WTC11 (cell line): Measurements from ENCODE around the gene ABHD17C. TPM values are rescaled to one million over a fixed set of nuclear protein-coding genes. Genes with fewer than 3 reads are reported as not detected.

Experiments
- ATAC-seq: fragments of 200-7000 bp; cut with Tn5 transposase; 2 replicates; pipeline ENCODE4 v1.10.0; 2021; ENCODE audit warnings: mild to moderate bottlenecking, moderate library complexity
- CTCF ChIA-PET: fragments of 300-600 bp; sonication (Branson Sonifier 250); formaldehyde crosslinking; loops from one replicate; lab custom pipeline; 2021; ENCODE audit warnings: antibody characterized with exemption; lab: Charles Lee
- POLR2A ChIA-PET: fragments of 350-600 bp; sonication (Branson Sonifier 250); formaldehyde crosslinking; loops from one replicate; lab custom pipeline; 2021; ENCODE audit warnings: antibody characterized with exemption; lab: Charles Lee
- DNase-seq: peaks from one replicate; pipeline ENCODE4 v3.0.0; 2021; ENCODE audit warnings: low spot score
- H3K27ac Mint-ChIP-seq: 2 replicates; pipeline ENCODE4 v1.8.0; 2021; ENCODE audit warnings: mixed read lengths
- H3K27me3 Mint-ChIP-seq: 2 replicates; pipeline ENCODE4 v1.8.0; 2021; ENCODE audit warnings: low read depth, mild to moderate bottlenecking, moderate library complexity, mixed read lengths
- H3K36me3 Mint-ChIP-seq: 2 replicates; pipeline ENCODE4 v1.8.0; 2021; ENCODE audit warnings: mixed read lengths
- H3K4me1 Mint-ChIP-seq: 2 replicates; pipeline ENCODE4 v1.8.0; 2022; ENCODE audit warnings: mixed read lengths
- H3K4me3 Mint-ChIP-seq: 2 replicates; pipeline ENCODE4 v1.8.0; 2021; ENCODE audit warnings: mild to moderate bottlenecking, moderate library complexity, mixed read lengths
- H3K9me3 Mint-ChIP-seq: 2 replicates; pipeline ENCODE4 v1.8.0; 2021; ENCODE audit warnings: mixed read lengths
- AFF4 ChIP-seq: sonication (generic); formaldehyde crosslinking; IDR thresholded peaks from 2 replicates; pipeline ENCODE4 v1.8.1; 2023; ENCODE audit warnings: mild to moderate bottlenecking, missing genetic modification reagents, borderline replicate concordance
- CREB1 ChIP-seq: sonication (generic); formaldehyde crosslinking; IDR thresholded peaks from 2 replicates; pipeline ENCODE4 v1.8.0; 2023; ENCODE audit warnings: mild to moderate bottlenecking, missing genetic modification reagents
- CTCF ChIP-seq: fragments of 200-600 bp; IDR thresholded peaks from 2 replicates; pipeline ENCODE4 v1.8.0; 2022; ENCODE audit warnings: antibody characterized with exemption
- ESRRA ChIP-seq: sonication (generic); formaldehyde crosslinking; IDR thresholded peaks from 2 replicates; pipeline ENCODE4 v1.8.1; 2022; ENCODE audit warnings: mild to moderate bottlenecking, missing genetic modification reagents, borderline replicate concordance
- FOXJ3 ChIP-seq: sonication (generic); formaldehyde crosslinking; IDR thresholded peaks from 2 replicates; pipeline ENCODE4 v1.9.0; 2021; ENCODE audit warnings: missing genetic modification reagents, mild to moderate bottlenecking, borderline replicate concordance
- MLX ChIP-seq: sonication (generic); formaldehyde crosslinking; IDR thresholded peaks from 2 replicates; pipeline ENCODE4 v1.8.1; 2023; ENCODE audit warnings: mild to moderate bottlenecking, missing genetic modification reagents, moderate library complexity
- NR1H2 ChIP-seq: sonication (generic); formaldehyde crosslinking; IDR thresholded peaks from 2 replicates; pipeline ENCODE4 v1.9.0; 2021; ENCODE audit warnings: mild to moderate bottlenecking, moderate library complexity, missing genetic modification reagents
- NR3C1 ChIP-seq: sonication (generic); formaldehyde crosslinking; conservative IDR thresholded peaks from 2 replicates; pipeline ENCODE4 v1.8.1; 2023; ENCODE audit warnings: low read depth, mild to moderate bottlenecking, missing genetic modification reagents
- OVOL2 ChIP-seq: fragments of 250-450 bp; sonication (Bioruptor Pico); IDR thresholded peaks from 2 replicates; pipeline ENCODE4 v1.9.0; 2021; ENCODE audit warnings: mild to moderate bottlenecking, borderline replicate concordance
- PRRX2 ChIP-seq: fragments of 250-450 bp; sonication (Bioruptor Pico); IDR thresholded peaks from 2 replicates; pipeline ENCODE4 v1.8.0; 2021; ENCODE audit warnings: mild to moderate bottlenecking
- RORB ChIP-seq: fragments of 250-450 bp; sonication (Bioruptor Pico); IDR thresholded peaks from 2 replicates; pipeline ENCODE4 v1.9.0; 2021; ENCODE audit warnings: mild to moderate bottlenecking
- SP1 ChIP-seq: sonication (generic); formaldehyde crosslinking; conservative IDR thresholded peaks from 2 replicates; pipeline ENCODE4 v1.8.1; 2022; ENCODE audit warnings: missing genetic modification reagents
- TCF7 ChIP-seq: sonication (generic); formaldehyde crosslinking; IDR thresholded peaks from 2 replicates; pipeline ENCODE4 v1.8.0; 2022; ENCODE audit warnings: mild to moderate bottlenecking, low read depth, missing genetic modification reagents, moderate library complexity
- USF2 ChIP-seq: sonication (generic); formaldehyde crosslinking; IDR thresholded peaks from 2 replicates; pipeline ENCODE4 v1.8.1; 2023; ENCODE audit warnings: mild to moderate bottlenecking, missing genetic modification reagents, moderate library complexity
- ZMAT4 ChIP-seq: fragments of 250-450 bp; sonication (Bioruptor Pico); IDR thresholded peaks from 2 replicates; pipeline ENCODE4 v1.9.0; 2021; ENCODE audit warnings: mild to moderate bottlenecking
- ZNF263 ChIP-seq: sonication (generic); formaldehyde crosslinking; IDR thresholded peaks from 2 replicates; pipeline ENCODE4 v1.8.1; 2022; ENCODE audit warnings: low read depth, mild to moderate bottlenecking, moderate library complexity, missing genetic modification reagents
- ZNF281 ChIP-seq: sonication (generic); formaldehyde crosslinking; IDR thresholded peaks from 2 replicates; pipeline ENCODE4 v1.8.0; 2023; ENCODE audit warnings: mild to moderate bottlenecking, missing genetic modification reagents
- ZNF423 ChIP-seq: fragments of 250-450 bp; sonication (Bioruptor Pico); IDR thresholded peaks from 2 replicates; pipeline ENCODE4 v2.1.2; 2022; ENCODE audit warnings: mild to moderate bottlenecking, moderate library complexity
- ZSCAN18 ChIP-seq: fragments of 250-450 bp; sonication (Bioruptor Pico); IDR thresholded peaks from 2 replicates; pipeline ENCODE4 v2.1.2; 2022; ENCODE audit warnings: mild to moderate bottlenecking, moderate library complexity
- total RNA-seq: library from RNA; stranded (reverse); gene quantifications from 3 replicates; pipeline ENCODE4 v1.2.3, GENCODE V29; 2021

The ABHD17C gene
- total RNA-seq, 1 experiment from 2014 or later, result 29.0 TPM

- H3K4me3 Mint-ChIP-seq, result no peak overlapping the region
- TF ChIP-seq MLX (CRISPR knock-in tag), result no peak
- TF ChIP-seq ESRRA (CRISPR knock-in tag), result no peak
- TF ChIP-seq ZNF263, result no peak
- no peak for TF ChIP-seq TCF7 (CRISPR knock-in tag)
- no peak for TF ChIP-seq ZSCAN18 (CRISPR knock-in tag)
- TF ChIP-seq SP1 (CRISPR knock-in tag), result no peak
- TF ChIP-seq ZNF281 (CRISPR knock-in tag), result no peak
- no peak for TF ChIP-seq ZMAT4 (CRISPR knock-in tag)
- ATAC-seq (no peak), DNase-seq (no peak)
- ChIA-PET POLR2A (no interaction called here), CTCF (interaction anchor here (0.7 to 1.9 kb wide), 5 partner anchors 9 to 260 kb away, joined by 3 to 7 read pairs (median 3); partner anchors contain the start of gene CEMIP)
- peaks cover 8% of the 10 kb centered on the region for H3K4me1 Mint-ChIP-seq
- no peak overlapping the region for H3K27ac Mint-ChIP-seq
- H3K36me3 Mint-ChIP-seq, result no peaks in the 10 kb centered on the region
- peaks cover 4% of the 10 kb centered on the region; the same call in 1 of the 2 replicates for H3K27me3 Mint-ChIP-seq
- no peaks in the 10 kb centered on the region for H3K9me3 Mint-ChIP-seq
These were observed 93.4 kb downstream of the ABHD17C start for GRCh38 chr15:80788536-80788935.

GRCh38 chr15:80789296-80789695 is 94.2 kb downstream of the ABHD17C start:
- H3K4me3 Mint-ChIP-seq, result no peak overlapping the region
- peaks cover 8% of the 10 kb centered on the region for H3K4me1 Mint-ChIP-seq
- H3K9me3 Mint-ChIP-seq, result no peaks in the 10 kb centered on the region
- POLR2A ChIA-PET, result no interaction called here
- TF ChIP-seq ZNF423 (CRISPR knock-in tag) (no peak), USF2 (no peak), CREB1 (CRISPR knock-in tag) (no peak), PRRX2 (no peak), RORB (CRISPR knock-in tag) (no peak), FOXJ3 (CRISPR knock-in tag) (no peak), OVOL2 (CRISPR knock-in tag) (no peak), NR1H2 (CRISPR knock-in tag) (no peak), CTCF (no peak), NR3C1 (no peak), AFF4 (no peak)
- no peaks in the 10 kb centered on the region for H3K27me3 Mint-ChIP-seq
- no peaks in the 10 kb centered on the region for H3K36me3 Mint-ChIP-seq
- no peak for ATAC-seq
- H3K27ac Mint-ChIP-seq, result no peak overlapping the region
- no peak for DNase-seq
- CTCF ChIA-PET, result interaction anchor here (1.0 to 1.9 kb wide), 2 partner anchors 10 to 67 kb away, joined by 3 to 7 read pairs; partner anchors contain the start of gene CEMIP
